C1 segment of cervical spinal cord (tissue), 14 donors: ENCODE measurements around the gene CTCFL.

ENCODE experiments used
- DNase-seq, 14 donors: peaks; one replicate each; lab custom pipeline; 2025; lab: John Stamatoyannopoulos, UW

CTCFL gene

GRCh38 chr20:57464642-57465211 is 60.2 kb downstream of the CTCFL start:
- no peak for DNase-seq

DNA sequence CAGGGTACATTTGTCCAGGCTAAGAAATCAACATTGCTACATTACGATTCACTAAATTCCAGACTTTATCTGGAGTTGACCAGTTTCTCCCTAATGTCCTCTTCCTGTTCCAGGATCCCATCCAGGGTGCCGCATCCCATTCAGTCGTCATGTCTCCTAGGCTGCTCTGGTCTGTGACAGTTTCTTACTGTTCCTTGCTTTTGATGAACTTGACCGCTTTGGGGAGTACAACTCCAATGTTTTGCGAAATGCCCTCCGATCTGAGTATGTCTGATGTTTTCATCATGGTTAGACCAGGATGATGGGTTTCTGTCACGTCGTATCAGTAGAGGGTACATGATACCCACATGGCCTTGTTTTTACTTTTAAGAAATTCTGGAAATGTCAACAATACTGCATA is 62.2 kb downstream of the CTCFL start:
- no peak for DNase-seq

DNA sequence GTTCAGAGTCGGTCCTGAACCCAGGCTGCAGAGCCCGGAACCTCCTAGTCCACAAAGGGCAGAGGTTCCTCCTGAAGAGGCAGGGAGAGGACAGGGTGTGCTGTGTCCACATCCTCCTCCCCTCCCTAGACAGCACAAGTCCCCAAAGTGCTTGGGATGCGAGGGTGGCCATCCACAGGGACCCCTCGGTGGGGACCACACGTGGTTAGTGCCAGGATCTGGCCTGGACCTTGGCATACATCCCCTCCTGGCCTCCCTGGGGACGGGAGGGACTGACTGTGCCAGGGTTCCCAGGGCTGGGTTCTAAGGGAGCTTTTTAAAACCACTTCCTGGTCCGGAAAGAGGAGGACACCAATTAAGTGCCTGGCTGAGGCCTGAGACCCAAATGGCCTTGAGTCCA is 63.2 kb downstream of the CTCFL start:
- no peak for DNase-seq

DNA sequence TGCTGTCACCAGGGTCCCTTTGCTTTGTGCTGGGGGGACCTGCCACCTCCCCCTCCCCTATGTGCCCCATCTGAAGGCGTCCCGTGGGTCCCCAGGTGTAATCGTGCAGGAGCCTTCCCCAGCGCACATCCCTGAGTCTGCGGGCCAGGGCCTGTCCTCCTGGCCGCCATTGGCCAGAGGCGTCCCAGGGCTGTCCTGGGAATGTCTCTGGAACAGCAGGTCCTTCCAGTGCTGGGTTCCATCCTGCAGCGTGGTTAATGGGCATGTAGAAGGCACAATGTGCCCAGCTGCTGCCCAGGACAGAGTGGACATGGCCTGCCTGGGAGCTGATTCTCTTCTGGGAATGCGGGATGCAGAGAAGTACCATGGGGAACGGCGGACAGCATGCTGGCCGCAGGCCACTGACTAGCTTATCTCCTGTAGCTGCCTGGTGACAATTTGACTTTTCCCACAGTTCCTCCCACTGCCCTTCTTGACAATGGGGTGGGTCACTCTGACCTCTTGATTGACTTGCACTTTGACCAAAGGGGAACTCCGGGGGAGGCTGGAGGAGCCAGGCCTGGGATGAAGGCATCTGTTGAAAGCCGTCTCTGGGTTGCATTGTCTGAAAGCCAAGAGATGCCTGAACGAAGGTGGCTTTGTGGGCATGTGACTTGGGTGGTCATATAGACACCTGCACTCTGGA is 64.0 kb downstream of the CTCFL start:
- no peak for DNase-seq

- DNase-seq: no peak
These were observed 65.0 kb downstream of the CTCFL start for GRCh38 chr20:57459897-57460296.

GRCh38 chr20:57459278-57459677 is 65.7 kb downstream of the CTCFL start:
- DNase-seq: peak in 1 of 14 donors; percentile 16

GRCh38 chr20:57458400-57459160 is 66.4 kb downstream of the CTCFL start:
- peak in 9 of 14 donors; percentile 19 to 58 (median 40) for DNase-seq

DNA sequence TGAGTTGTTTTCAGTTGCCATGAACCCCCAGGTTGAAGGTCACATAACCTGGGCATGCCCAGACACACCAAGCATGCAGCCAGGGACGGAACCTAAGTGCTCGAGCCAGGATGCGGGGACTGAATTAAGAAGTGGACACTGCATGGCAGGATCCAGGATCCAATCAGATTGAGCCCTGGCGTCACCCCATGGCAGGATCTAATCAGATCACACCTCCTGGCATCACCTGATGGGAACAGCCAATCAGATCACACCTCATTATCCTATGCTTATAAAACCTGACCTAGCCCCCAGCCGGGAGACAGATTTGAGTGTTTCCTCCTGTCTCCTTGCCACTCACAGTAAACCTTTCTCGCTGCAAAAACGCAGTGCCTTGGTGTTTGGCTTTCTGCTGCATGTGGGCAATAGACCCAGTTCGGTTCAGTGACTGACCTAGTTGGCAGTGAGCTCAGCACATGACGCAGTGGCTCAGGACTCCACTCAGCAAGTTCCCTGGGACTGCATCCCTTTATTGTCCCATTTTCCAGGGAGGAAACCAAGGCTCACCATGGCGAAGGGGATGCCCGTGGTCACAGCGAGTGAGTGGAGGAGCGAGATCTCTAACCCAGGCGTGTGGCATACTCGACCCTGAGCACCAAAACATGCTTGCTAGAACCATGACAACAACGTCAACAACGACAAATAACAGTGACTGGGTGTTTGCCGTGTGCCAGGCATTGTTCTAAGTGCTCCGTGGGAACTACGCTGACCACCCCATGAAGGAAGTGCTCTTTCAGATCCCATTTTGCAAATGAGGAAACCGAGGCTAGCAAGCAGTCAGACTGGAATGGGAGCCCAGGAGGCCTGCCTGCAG is 67.5 kb downstream of the CTCFL start:
- DNase-seq: peak in 2 of 14 donors; percentile 2 to 22

GRCh38 chr20:57456116-57456515 is 68.8 kb downstream of the CTCFL start:
- no peak for DNase-seq

DNA sequence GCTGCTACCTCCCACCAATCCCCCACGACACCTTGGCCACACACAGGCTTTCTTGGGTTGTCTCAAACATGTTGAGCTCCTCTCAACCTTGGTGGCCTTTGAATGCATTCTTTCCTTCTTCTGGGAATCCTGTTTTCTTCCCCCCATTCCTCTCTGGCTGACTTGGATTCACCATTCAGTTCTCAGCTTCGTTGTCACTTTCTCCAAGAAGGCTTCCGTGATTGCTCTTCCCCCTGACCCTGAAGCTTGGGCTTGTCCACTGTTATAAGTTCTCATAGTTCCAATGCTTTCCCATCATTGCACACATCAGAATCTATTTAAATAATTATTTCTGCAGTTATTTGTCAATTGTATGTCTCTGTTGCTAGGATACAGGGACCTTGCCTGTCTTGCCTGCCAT is 69.6 kb downstream of the CTCFL start:
- DNase-seq: no peak

DNA sequence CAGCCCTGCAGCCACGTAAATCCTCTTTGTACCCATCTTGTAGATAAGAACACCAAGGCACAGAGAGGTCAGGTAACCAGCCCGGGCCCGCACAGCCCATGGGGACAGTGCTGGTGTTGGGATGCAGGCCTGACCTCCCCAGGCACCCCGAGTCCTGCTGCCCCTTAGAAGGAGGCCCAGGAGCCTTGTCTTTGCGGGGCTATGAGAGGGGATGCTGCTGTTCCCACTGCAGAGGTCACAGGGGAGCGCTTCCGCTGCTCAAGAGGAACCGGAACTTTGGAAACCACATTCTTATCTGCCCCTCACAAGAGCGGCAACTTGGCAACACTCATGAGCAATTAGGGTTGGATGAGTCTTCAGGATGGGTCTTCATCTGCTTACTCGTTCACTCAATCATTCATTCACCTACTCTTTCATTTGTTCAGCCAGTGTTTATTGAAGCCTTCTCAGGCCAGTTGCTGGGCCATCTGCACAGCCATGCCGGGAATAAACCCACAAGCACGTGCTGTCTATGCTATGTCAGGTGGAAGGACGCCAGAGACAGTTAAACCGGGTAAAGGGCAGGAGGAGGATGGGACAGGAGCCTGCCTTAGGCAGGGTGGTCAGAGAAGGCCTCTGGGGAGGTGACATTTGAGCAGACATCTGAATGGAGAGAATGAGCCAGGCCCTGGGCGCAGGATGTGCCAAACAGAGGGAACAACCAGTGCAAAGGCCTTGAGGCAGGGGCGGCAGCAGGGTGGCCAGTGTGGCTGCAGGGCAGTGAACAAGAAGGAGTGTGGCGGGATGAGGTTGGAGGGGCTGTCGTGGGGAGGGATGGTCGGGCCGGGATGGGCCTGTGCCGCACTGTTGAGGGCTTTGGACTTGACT is 72.9 kb downstream of the CTCFL start:
- no peak for DNase-seq

DNA sequence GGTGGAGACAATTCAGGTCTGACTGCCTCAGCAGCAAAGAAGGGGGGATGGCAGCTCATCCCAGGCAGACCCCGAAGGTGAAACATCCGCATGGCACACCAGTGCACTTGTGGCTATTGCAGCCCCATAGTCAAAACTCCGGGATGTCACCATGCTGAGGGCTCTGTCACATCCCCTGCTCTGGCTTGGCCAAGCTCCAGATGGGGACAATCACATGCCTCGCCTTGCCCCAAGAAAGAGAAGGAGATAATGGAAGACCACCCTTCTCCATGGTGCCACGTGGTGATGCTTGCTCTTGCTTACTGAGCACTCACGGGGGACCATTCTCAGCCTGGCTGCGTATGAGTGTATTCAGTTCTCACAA is 73.5 kb downstream of the CTCFL start:
- DNase-seq: no peak

GRCh38 chr20:57450931-57451330 is 74.0 kb downstream of the CTCFL start:
- DNase-seq: no peak

DNA sequence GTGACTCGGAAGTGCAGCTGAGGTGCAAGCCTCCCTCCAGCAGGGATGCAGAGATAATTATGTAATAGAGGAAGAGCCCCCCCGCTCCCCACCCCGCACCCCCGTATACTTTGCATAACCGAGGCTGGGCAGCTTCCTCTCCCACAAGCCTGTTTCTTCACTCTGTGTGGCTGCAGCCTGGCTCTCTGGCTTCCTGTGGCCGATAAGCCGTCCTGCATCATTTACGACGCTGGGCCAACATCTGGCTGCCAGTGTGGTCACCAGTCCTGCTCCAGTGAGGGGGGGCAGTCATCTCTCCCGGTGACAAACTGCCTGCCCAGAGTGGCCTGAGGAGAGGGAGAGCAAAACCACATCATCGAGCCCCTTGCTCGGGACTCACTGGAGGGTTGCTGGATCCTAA is 74.5 kb downstream of the CTCFL start:
- peak in 7 of 14 donors; percentile 10 to 58 (median 34) for DNase-seq

GRCh38 chr20:57449398-57450354 is 75.3 kb downstream of the CTCFL start:
- no peak for DNase-seq

- DNase-seq: no peak
These were observed 76.1 kb downstream of the CTCFL start for GRCh38 chr20:57448764-57449354.
